ENCODE data around the gene GTF2I. TPM values are rescaled to one million over a fixed set of nuclear protein-coding genes. Genes with fewer than 3 reads are reported as not detected.
A peak's percentile ranks its signal among the peaks of the same experiment; 100 is the strongest.
"Not testable (repeated sequence)": the region's sequence is repeated elsewhere in the genome, so short reads cannot be mapped to it uniquely, and the experiment has no call there.

Gene GTF2I
- total RNA-seq, 1 experiment from 2014 or later: 138 TPM

- POLR2A ChIA-PET (ENCODE audit: unreplicated experiment); H3K27ac ChIP-seq (ENCODE audit: low read length): not testable (repeated sequence)
Measured at GRCh38 chr7:74775111-74775510, 117.6 kb downstream of the GTF2I start.

GRCh38 chr7:74779053-74779452 is 121.5 kb downstream of the GTF2I start:
- H3K9ac ChIP-seq (ENCODE audit: low read length); ATAC-seq; BruUV-seq (replicated peaks); H3K79me2 ChIP-seq (ENCODE audit: low read length); H2AFZ ChIP-seq (ENCODE audit: low read length); H3K4me1 ChIP-seq (ENCODE audit: insufficient read depth, low read length); H3K4me2 ChIP-seq (ENCODE audit: low read length); H4K20me1 ChIP-seq (ENCODE audit: low read length); DNase-seq; H3F3A ChIP-seq (ENCODE audit: low read length, unreplicated experiment); H3K27me3 ChIP-seq (ENCODE audit: low read length); H3K4me3 ChIP-seq (ENCODE audit: low read length); H3K36me3 ChIP-seq (ENCODE audit: low read depth, low read length); CTCF ChIA-PET; H3K9me3 ChIP-seq (ENCODE audit: low read length); H3K27ac ChIP-seq (ENCODE audit: low read length); intact Hi-C loops (cut with micrococcal nuclease); H3K9me2 ChIP-seq (replicated peaks; ENCODE audit: low read length); POLR2A ChIA-PET (ENCODE audit: unreplicated experiment): not testable (repeated sequence)

More at GRCh38 chr7:74775111-74775510, 117.6 kb downstream of the GTF2I start:
- H3K9me2 ChIP-seq (replicated peaks; ENCODE audit: low read length); BruUV-seq (replicated peaks); H3K27me3 ChIP-seq (ENCODE audit: low read length); H2AFZ ChIP-seq (ENCODE audit: low read length); H4K20me1 ChIP-seq (ENCODE audit: low read length); H3K9me3 ChIP-seq (ENCODE audit: low read length); H3K4me3 ChIP-seq (ENCODE audit: low read length); intact Hi-C loops (cut with micrococcal nuclease); H3K4me2 ChIP-seq (ENCODE audit: low read length); H3K79me2 ChIP-seq (ENCODE audit: low read length); H3K9ac ChIP-seq (ENCODE audit: low read length); CTCF ChIA-PET; H3F3A ChIP-seq (ENCODE audit: low read length, unreplicated experiment); H3K36me3 ChIP-seq (ENCODE audit: low read depth, low read length); H3K4me1 ChIP-seq (ENCODE audit: insufficient read depth, low read length); DNase-seq; ATAC-seq: not testable (repeated sequence)

GRCh38 chr7:74781746-74782145 is 124.2 kb downstream of the GTF2I start:
- H3K4me2 ChIP-seq (ENCODE audit: low read length); DNase-seq; H4K20me1 ChIP-seq (ENCODE audit: low read length); intact Hi-C loops (cut with micrococcal nuclease); H3K9me3 ChIP-seq (ENCODE audit: low read length); H3K27me3 ChIP-seq (ENCODE audit: low read length); H2AFZ ChIP-seq (ENCODE audit: low read length); H3K9me2 ChIP-seq (replicated peaks; ENCODE audit: low read length); H3K27ac ChIP-seq (ENCODE audit: low read length); BruUV-seq (replicated peaks); H3K9ac ChIP-seq (ENCODE audit: low read length); H3F3A ChIP-seq (ENCODE audit: low read length, unreplicated experiment); H3K4me3 ChIP-seq (ENCODE audit: low read length); CTCF ChIA-PET; H3K36me3 ChIP-seq (ENCODE audit: low read depth, low read length); H3K79me2 ChIP-seq (ENCODE audit: low read length); ATAC-seq; H3K4me1 ChIP-seq (ENCODE audit: insufficient read depth, low read length); POLR2A ChIA-PET (ENCODE audit: unreplicated experiment): not testable (repeated sequence)

- H3K27me3 ChIP-seq (ENCODE audit: low read length); H2AFZ ChIP-seq (ENCODE audit: low read length); H3K27ac ChIP-seq (ENCODE audit: low read length); H3K79me2 ChIP-seq (ENCODE audit: low read length); H3K4me3 ChIP-seq (ENCODE audit: low read length); H4K20me1 ChIP-seq (ENCODE audit: low read length); CTCF ChIA-PET; H3K4me1 ChIP-seq (ENCODE audit: insufficient read depth, low read length); ATAC-seq; DNase-seq; POLR2A ChIA-PET (ENCODE audit: unreplicated experiment); H3K9me2 ChIP-seq (replicated peaks; ENCODE audit: low read length); H3K9ac ChIP-seq (ENCODE audit: low read length); H3K36me3 ChIP-seq (ENCODE audit: low read depth, low read length); H3K9me3 ChIP-seq (ENCODE audit: low read length); H3K4me2 ChIP-seq (ENCODE audit: low read length); H3F3A ChIP-seq (ENCODE audit: low read length, unreplicated experiment); intact Hi-C loops (cut with micrococcal nuclease); BruUV-seq (replicated peaks): not testable (repeated sequence)
Measured at GRCh38 chr7:74783595-74783994, 126.1 kb downstream of the GTF2I start.

- H3K9me2 ChIP-seq (replicated peaks; ENCODE audit: low read length); H3K4me1 ChIP-seq (ENCODE audit: insufficient read depth, low read length); H3K4me3 ChIP-seq (ENCODE audit: low read length); POLR2A ChIA-PET (ENCODE audit: unreplicated experiment); H3K27me3 ChIP-seq (ENCODE audit: low read length); H4K20me1 ChIP-seq (ENCODE audit: low read length); CTCF ChIA-PET; H3F3A ChIP-seq (ENCODE audit: low read length, unreplicated experiment); H3K79me2 ChIP-seq (ENCODE audit: low read length); intact Hi-C loops (cut with micrococcal nuclease); H2AFZ ChIP-seq (ENCODE audit: low read length); H3K9ac ChIP-seq (ENCODE audit: low read length); BruUV-seq (replicated peaks); H3K27ac ChIP-seq (ENCODE audit: low read length); H3K4me2 ChIP-seq (ENCODE audit: low read length); H3K36me3 ChIP-seq (ENCODE audit: low read depth, low read length); H3K9me3 ChIP-seq (ENCODE audit: low read length): not testable (repeated sequence)
- peak; percentile 96 for ATAC-seq
- peak; percentile 88 for DNase-seq
Measured at GRCh38 chr7:74788369-74789150, 131.0 kb downstream of the GTF2I start.

GRCh38 chr7:74789200-74789736 is 131.8 kb downstream of the GTF2I start:
- H3K27me3 ChIP-seq (ENCODE audit: low read length); intact Hi-C loops (cut with micrococcal nuclease); H3F3A ChIP-seq (ENCODE audit: low read length, unreplicated experiment); H3K4me1 ChIP-seq (ENCODE audit: insufficient read depth, low read length); H3K27ac ChIP-seq (ENCODE audit: low read length); DNase-seq; H3K9me2 ChIP-seq (replicated peaks; ENCODE audit: low read length); H3K9ac ChIP-seq (ENCODE audit: low read length); H4K20me1 ChIP-seq (ENCODE audit: low read length); POLR2A ChIA-PET (ENCODE audit: unreplicated experiment); H3K79me2 ChIP-seq (ENCODE audit: low read length); H3K9me3 ChIP-seq (ENCODE audit: low read length); H3K4me2 ChIP-seq (ENCODE audit: low read length); H3K4me3 ChIP-seq (ENCODE audit: low read length); CTCF ChIA-PET; H2AFZ ChIP-seq (ENCODE audit: low read length); H3K36me3 ChIP-seq (ENCODE audit: low read depth, low read length): not testable (repeated sequence)
- peak; percentile 14 for ATAC-seq
- TSS peak; percentile 78 for BruUV-seq (replicated peaks)

All from PC-3 (cell line).